ENCODE results near the gene SLC28A1. TPM values are rescaled to one million over a fixed set of nuclear protein-coding genes. Genes with fewer than 3 reads are reported as not detected.

SLC28A1 gene
- total RNA-seq, 1 donor from 2014 or later: not detected

- H3K27ac Mint-ChIP-seq (ENCODE audit: unreplicated experiment): no peak overlapping the region
- no peak for TF ChIP-seq CTCF (conservative IDR thresholded peaks at IDR 0.05)
- peaks cover 10% of the 10 kb centered on the region for H3K9me3 Mint-ChIP-seq
- H3K27me3 Mint-ChIP-seq (ENCODE audit: low read depth): no peaks in the 10 kb centered on the region
- peaks cover 8% of the 10 kb centered on the region for H3K4me1 Mint-ChIP-seq
- H3K4me3 Mint-ChIP-seq: no peak overlapping the region
- DNase-seq (ENCODE audit: low read depth, low spot score): no peak
- H3K36me3 Mint-ChIP-seq (ENCODE audit: low read depth): no peaks in the 10 kb centered on the region
Observed at GRCh38 chr15:84961707-84962106, 77.2 kb downstream of the SLC28A1 start.

- no peak overlapping the region for H3K4me3 Mint-ChIP-seq
- no peak for DNase-seq (ENCODE audit: low read depth, low spot score)
- no peak overlapping the region for H3K27ac Mint-ChIP-seq (ENCODE audit: unreplicated experiment)
- H3K9me3 Mint-ChIP-seq: peaks cover 10% of the 10 kb centered on the region
- H3K27me3 Mint-ChIP-seq (ENCODE audit: low read depth): no peaks in the 10 kb centered on the region
- H3K36me3 Mint-ChIP-seq (ENCODE audit: low read depth): no peaks in the 10 kb centered on the region
- H3K4me1 Mint-ChIP-seq: peaks cover 14% of the 10 kb centered on the region
- TF ChIP-seq CTCF (conservative IDR thresholded peaks at IDR 0.05): no peak
Observed at GRCh38 chr15:84962955-84963354, 78.5 kb downstream of the SLC28A1 start.

GRCh38 chr15:84967380-84967779, 82.9 kb downstream of the SLC28A1 start:
- DNase-seq (ENCODE audit: low read depth, low spot score): no peak
- Mint-ChIP-seq H3K4me3 (no peak overlapping the region), H3K36me3 (ENCODE audit: low read depth) (no peaks in the 10 kb centered on the region), H3K27ac (ENCODE audit: unreplicated experiment) (no peak overlapping the region), H3K9me3 (peaks cover 10% of the 10 kb centered on the region), H3K4me1 (peaks cover 25% of the 10 kb centered on the region), H3K27me3 (ENCODE audit: low read depth) (no peaks in the 10 kb centered on the region)
- no peak for TF ChIP-seq CTCF (conservative IDR thresholded peaks at IDR 0.05)

- no peak for DNase-seq (ENCODE audit: low read depth, low spot score)
- H3K4me1 Mint-ChIP-seq: peaks cover 25% of the 10 kb centered on the region
- TF ChIP-seq CTCF (conservative IDR thresholded peaks at IDR 0.05): no peak
Observed at GRCh38 chr15:84968301-84968700, 83.8 kb downstream of the SLC28A1 start.

GRCh38 chr15:84969257-84969656, 84.8 kb downstream of the SLC28A1 start:
- Mint-ChIP-seq H3K36me3 (ENCODE audit: low read depth) (no peaks in the 10 kb centered on the region), H3K9me3 (peaks cover 6% of the 10 kb centered on the region), H3K27me3 (ENCODE audit: low read depth) (no peaks in the 10 kb centered on the region), H3K4me3 (no peak overlapping the region), H3K4me1 (peaks cover 25% of the 10 kb centered on the region), H3K27ac (ENCODE audit: unreplicated experiment) (peak overlapping the region; percentile 20)
- TF ChIP-seq CTCF (conservative IDR thresholded peaks at IDR 0.05): no peak
- DNase-seq (ENCODE audit: low read depth, low spot score): no peak

More at GRCh38 chr15:84968301-84968700, 83.8 kb downstream of the SLC28A1 start:
- peaks cover 10% of the 10 kb centered on the region for H3K9me3 Mint-ChIP-seq
- H3K36me3 Mint-ChIP-seq (ENCODE audit: low read depth): no peaks in the 10 kb centered on the region
- H3K27me3 Mint-ChIP-seq (ENCODE audit: low read depth): no peaks in the 10 kb centered on the region
- no peak overlapping the region for H3K4me3 Mint-ChIP-seq
- no peak overlapping the region for H3K27ac Mint-ChIP-seq (ENCODE audit: unreplicated experiment)

- no peaks in the 10 kb centered on the region for H3K27me3 Mint-ChIP-seq (ENCODE audit: low read depth)
- peaks cover 25% of the 10 kb centered on the region for H3K4me1 Mint-ChIP-seq
- no peaks in the 10 kb centered on the region for H3K36me3 Mint-ChIP-seq (ENCODE audit: low read depth)
- no peak for TF ChIP-seq CTCF (conservative IDR thresholded peaks at IDR 0.05)
- DNase-seq (ENCODE audit: low read depth, low spot score): no peak
- peak overlapping the region; percentile 4 for H3K27ac Mint-ChIP-seq (ENCODE audit: unreplicated experiment)
- H3K9me3 Mint-ChIP-seq: peaks cover 3% of the 10 kb centered on the region
- H3K4me3 Mint-ChIP-seq: no peak overlapping the region
Observed at GRCh38 chr15:84970843-84971242, 86.4 kb downstream of the SLC28A1 start.

Measured in neural crest cell (in vitro differentiated cells).